H1 (cell line): ENCODE data around the gene TMEM54.

Experiments
- CTCF ChIP-seq, 3 experiments: IDR thresholded peaks; 1 replicate in 2 of 3; 2 replicates in 1 of 3; pipeline versions ENCODE4 v1.5.1 to v1.6.1; 2011; ENCODE audit warnings: low read length in 3 of 3, mild to moderate bottlenecking in 3 of 3, inconsistent platforms in 2 of 3, low read depth in 1 of 3, moderate library complexity in 1 of 3; ENCODE audit not compliant: insufficient read depth in 1 of 3; ENCODE audit errors: control extremely low read depth in 1 of 3
- EGR1 ChIP-seq: IDR thresholded peaks from 2 replicates; pipeline ENCODE4 v1.6.1; 2011; ENCODE audit warnings: low read depth, low read length, borderline replicate concordance
- MAX ChIP-seq: IDR thresholded peaks from 2 replicates; pipeline ENCODE4 v1.6.1; 2012; ENCODE audit warnings: inconsistent platforms
- POLR2A ChIP-seq, 2 experiments: IDR thresholded peaks; 1 replicate in 1 of 2; 2 replicates in 1 of 2; pipeline ENCODE4 v1.6.1; 2011; ENCODE audit warnings: low read depth in 2 of 2, low read length in 2 of 2, mild to moderate bottlenecking in 2 of 2; ENCODE audit errors: control extremely low read depth in 1 of 2
- POLR2AphosphoS5 ChIP-seq: IDR thresholded peaks from 2 replicates; pipeline ENCODE4 v1.6.1; 2011; ENCODE audit warnings: low read depth, low read length
- SAP30 ChIP-seq: fragments of 300-600 bp; sonication (generic); IDR thresholded peaks from 2 replicates; pipeline ENCODE4 v1.7.1; 2012; ENCODE audit warnings: low read length, moderate library complexity, mild to moderate bottlenecking, inconsistent platforms; ENCODE audit not compliant: insufficient read depth, insufficient replicate concordance
- SIN3A ChIP-seq, 2 experiments: IDR thresholded peaks in 1 of 2; conservative IDR thresholded peaks in 1 of 2; 2 replicates each; pipeline ENCODE4 v1.6.1; 2011 to 2012; ENCODE audit warnings: low read length in 2 of 2, improper control_type of control experiment in 1 of 2, low read depth in 1 of 2, mild to moderate bottlenecking in 1 of 2
- SIX5 ChIP-seq: IDR thresholded peaks from 2 replicates; pipeline ENCODE4 v1.6.1; 2011; ENCODE audit warnings: mild to moderate bottlenecking, low read depth, low read length
- TAF1 ChIP-seq: IDR thresholded peaks from 2 replicates; pipeline ENCODE4 v1.6.1; 2011; ENCODE audit warnings: mild to moderate bottlenecking, low read depth, low read length
- YY1 ChIP-seq: IDR thresholded peaks from 2 replicates; pipeline ENCODE4 v1.6.1; 2011; ENCODE audit warnings: low read depth, mild to moderate bottlenecking, low read length

- TF ChIP-seq POLR2A (IDR thresholded peaks at IDR 0.05; ENCODE audit: control extremely low read depth in 1 of 2, low read depth in 2 of 2, low read length in 2 of 2) (no peak), SIN3A (conservative IDR thresholded peaks at IDR 0.05 in 1 of 2, IDR thresholded peaks at IDR 0.05 in 1 of 2; ENCODE audit: low read depth in 1 of 2, low read length in 2 of 2) (no peak), MAX (no peak), YY1 (no peak), SAP30 (no peak), CTCF (IDR thresholded peaks at IDR 0.05; ENCODE audit: control extremely low read depth in 1 of 3, insufficient read depth in 1 of 3, low read depth in 1 of 3, low read length in 3 of 3) (no peak), EGR1 (no peak), TAF1 (no peak), POLR2AphosphoS5 (no peak), SIX5 (no peak)
These were observed 790 bp upstream of the TMEM54 start for GRCh38 chr1:32901823-32902534.
